Naive thymus-derived CD4-positive, alpha-beta T cell (primary cell): ENCODE measurements around the gene DCANP1. TPM values are rescaled to one million over a fixed set of nuclear protein-coding genes. Genes with fewer than 3 reads are reported as not detected.

Experiments used
- ATAC-seq: fragments of 150-1000 bp; cut with Tn5 transposase; 2 replicates; pipeline ENCODE4 v1.10.0; 2021; ENCODE audit warnings: mild to moderate bottlenecking, moderate library complexity
- CTCF ChIA-PET: fragments of 350-600 bp; sonication (Branson Sonifier 250); formaldehyde crosslinking; loops from one replicate; lab custom pipeline; 2021; ENCODE audit warnings: antibody characterized with exemption; lab: Charles Lee
- POLR2A ChIA-PET: fragments of 350-600 bp; sonication (Branson Sonifier 250); formaldehyde crosslinking; loops from one replicate; lab custom pipeline; 2021; ENCODE audit warnings: antibody characterized with exemption, inconsistent platforms; lab: Charles Lee
- DNase-seq, 9 donors: peaks; one replicate each; pipeline versions ENCODE4 v3.0.0 to v3.0.0-alpha.2; 2020 to 2022; ENCODE audit warnings: mixed read lengths in 1 of 9
- H3K27ac ChIP-seq: one replicate; pipeline ENCODE4 v1.7.0; 2013; ENCODE audit warnings: mild to moderate bottlenecking, low read depth, low read length, moderate library complexity
- H3K27me3 ChIP-seq, 2 donors: one replicate each; pipeline ENCODE4 v1.7.0; 2013; ENCODE audit warnings: low read length in 2 of 2, mild to moderate bottlenecking in 2 of 2, moderate library complexity in 2 of 2; ENCODE audit not compliant: control insufficient read depth in 2 of 2, insufficient read depth in 2 of 2
- H3K36me3 ChIP-seq, 3 experiments: 1 replicate in 2 of 3; 2 replicates in 1 of 3; pipeline ENCODE4 v1.7.0; 2013; ENCODE audit warnings: low read length in 3 of 3, mild to moderate bottlenecking in 3 of 3, moderate library complexity in 1 of 3; ENCODE audit not compliant: insufficient read depth in 3 of 3, control insufficient read depth in 2 of 3
- H3K4me1 ChIP-seq, 2 donors: one replicate each; pipeline ENCODE4 v1.7.0; 2013; ENCODE audit warnings: low read length in 2 of 2, mild to moderate bottlenecking in 2 of 2, moderate library complexity in 1 of 2; ENCODE audit not compliant: control insufficient read depth in 2 of 2, insufficient read depth in 2 of 2
- H3K4me3 ChIP-seq: 2 replicates; pipeline ENCODE4 v1.7.0; 2013; ENCODE audit warnings: mild to moderate bottlenecking, low read length
- H3K9me3 ChIP-seq, 3 experiments: 1 replicate in 2 of 3; 2 replicates in 1 of 3; pipeline ENCODE4 v1.7.0; 2013; ENCODE audit warnings: low read length in 3 of 3; ENCODE audit not compliant: control insufficient read depth in 2 of 3
- H3K27ac Mint-ChIP-seq, 9 donors: one replicate each; pipeline ENCODE4 v1.8.0; 2020 to 2022; ENCODE audit warnings: mixed read lengths in 9 of 9, mild to moderate bottlenecking in 8 of 9, moderate library complexity in 5 of 9, inconsistent platforms in 2 of 9
- H3K27me3 Mint-ChIP-seq, 5 donors: one replicate each; pipeline ENCODE4 v1.8.0; 2021 to 2022; ENCODE audit warnings: mixed read lengths in 5 of 5, mild to moderate bottlenecking in 1 of 5
- H3K36me3 Mint-ChIP-seq, 5 donors: one replicate each; pipeline ENCODE4 v1.8.0; 2020 to 2022; ENCODE audit warnings: mixed read lengths in 5 of 5, mild to moderate bottlenecking in 3 of 5, inconsistent platforms in 1 of 5
- H3K4me1 Mint-ChIP-seq, 7 donors: one replicate each; pipeline ENCODE4 v1.8.0; 2020 to 2022; ENCODE audit warnings: mixed read lengths in 7 of 7, mild to moderate bottlenecking in 3 of 7, inconsistent platforms in 1 of 7
- H3K4me3 Mint-ChIP-seq, 10 donors: one replicate each; pipeline ENCODE4 v1.8.0; 2020 to 2022; ENCODE audit warnings: mild to moderate bottlenecking in 10 of 10, mixed read lengths in 10 of 10, moderate library complexity in 6 of 10, inconsistent platforms in 2 of 10
- H3K9me3 Mint-ChIP-seq, 11 donors: one replicate each; pipeline ENCODE4 v1.8.0; 2020 to 2022; ENCODE audit warnings: mixed read lengths in 11 of 11, mild to moderate bottlenecking in 4 of 11, inconsistent platforms in 1 of 11, moderate library complexity in 1 of 11
- intact Hi-C, 2 donors: fragments of 100-400 bp; cut with micrococcal nuclease; formaldehyde crosslinking; loops; one replicate each; pipeline ENCODE4 v1.15.1; 2023
- polyA plus RNA-seq, 2 donors: library from polyadenylated mRNA; unstranded; fragments of 300-500 nt; fragmentation: Illumina TruSeq; gene quantifications; one replicate each; pipeline ENCODE4 v1.2.3, GENCODE V29; 2021
- total RNA-seq, 6 experiments: library from RNA in 5 of 6; stranded (reverse) in 5 of 6; gene quantifications; 1 replicate in 5 of 6; 2 replicates in 1 of 6; pipeline ENCODE4 v1.2.3 and lab custom pipeline; 2021 to 2026

Gene DCANP1
- total and polyA plus RNA-seq, 7 experiments from 2014 or later: 0.16 to 0.59 TPM; not detected in 5

DNA sequence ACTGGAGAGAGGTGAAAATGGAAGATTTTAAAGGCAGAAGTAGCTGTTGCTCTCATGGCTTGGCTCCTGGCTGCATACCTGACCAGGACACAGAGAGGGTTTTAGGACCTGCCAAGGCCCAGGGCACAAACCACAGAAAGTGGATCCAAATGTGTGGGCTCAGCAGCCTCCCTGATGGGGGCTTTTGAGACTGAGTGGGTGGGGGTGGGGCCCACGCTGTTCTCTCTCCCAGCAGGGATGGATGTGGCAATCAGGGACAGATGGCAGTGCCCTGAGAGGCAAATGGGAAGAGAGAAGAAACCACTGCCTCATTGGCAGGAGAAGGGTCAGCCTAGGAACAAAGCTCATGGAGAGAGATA lies 39.9 kb upstream of the DCANP1 start:
- ATAC-seq (no peak), DNase-seq (no peak)
- POLR2A ChIA-PET: no interaction called here
- H3K9me3 ChIP-seq: no peaks in the 10 kb centered on the region
- H3K36me3 ChIP-seq: no peaks in the 10 kb centered on the region
- intact Hi-C loops: no loop called here
- no peak overlapping the region for H3K27ac ChIP-seq
- peaks cover 2 to 18% (median 8%) of the 10 kb centered on the region in 7 donors for H3K4me1 Mint-ChIP-seq
- no peaks in the 10 kb centered on the region for H3K36me3 Mint-ChIP-seq
- H3K27me3 Mint-ChIP-seq: peaks cover 55 to 73% (median 57%) of the 10 kb centered on the region in 5 donors
- CTCF ChIA-PET: no interaction called here
- H3K27me3 ChIP-seq: no peaks in the 10 kb centered on the region
- no peak overlapping the region for H3K4me3 Mint-ChIP-seq
- H3K4me1 ChIP-seq: no peaks in the 10 kb centered on the region
- H3K4me3 ChIP-seq: no peak overlapping the region
- no peak overlapping the region for H3K27ac Mint-ChIP-seq
- peaks cover 0 to 4% (median 0%) of the 10 kb centered on the region in 11 donors for H3K9me3 Mint-ChIP-seq

DNA sequence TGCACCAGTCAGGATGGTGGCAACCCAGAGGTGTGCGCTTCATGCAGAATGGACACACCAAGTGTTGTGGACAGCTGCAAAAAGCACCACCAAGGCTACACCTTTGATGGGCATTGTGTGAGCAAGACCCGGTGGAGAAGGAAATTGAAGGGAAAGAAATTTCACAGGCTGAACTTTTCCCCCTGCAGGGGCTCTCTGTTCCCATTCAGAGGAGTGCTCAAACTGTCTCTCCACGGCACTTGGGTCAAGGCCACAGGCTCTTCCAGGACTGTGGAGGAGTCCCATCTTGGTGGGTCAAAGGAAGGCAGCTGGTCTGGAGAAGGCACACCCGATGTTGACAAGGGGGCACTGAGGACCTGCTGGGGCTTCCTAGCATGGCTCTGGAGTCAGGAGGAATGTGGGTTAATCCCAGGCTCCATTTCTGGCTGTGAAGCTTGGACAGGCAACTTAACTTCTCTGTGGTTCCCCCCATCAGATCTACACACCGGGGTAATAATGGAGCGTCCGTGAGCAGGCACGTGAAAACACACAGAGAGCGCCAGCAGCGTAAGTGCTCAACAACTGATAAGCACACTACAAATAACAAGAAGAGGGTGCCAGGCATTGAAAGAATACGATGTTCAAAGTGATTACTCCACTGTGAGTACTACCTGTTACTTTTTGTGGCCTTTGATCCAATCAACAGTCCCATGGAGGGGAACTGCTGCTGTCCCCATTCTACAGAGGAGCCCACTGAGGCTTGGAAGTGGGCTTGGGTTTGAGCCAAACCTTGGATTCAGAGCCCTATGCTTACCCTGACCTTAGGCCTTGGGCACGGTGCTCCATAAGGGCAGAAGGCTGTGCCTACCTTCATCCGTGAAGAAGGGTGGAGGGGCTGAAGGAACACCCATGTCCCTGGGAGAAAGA lies 39.2 kb upstream of the DCANP1 start:
- Mint-ChIP-seq H3K27ac (no peak overlapping the region), H3K4me3 (no peak overlapping the region)

DNA sequence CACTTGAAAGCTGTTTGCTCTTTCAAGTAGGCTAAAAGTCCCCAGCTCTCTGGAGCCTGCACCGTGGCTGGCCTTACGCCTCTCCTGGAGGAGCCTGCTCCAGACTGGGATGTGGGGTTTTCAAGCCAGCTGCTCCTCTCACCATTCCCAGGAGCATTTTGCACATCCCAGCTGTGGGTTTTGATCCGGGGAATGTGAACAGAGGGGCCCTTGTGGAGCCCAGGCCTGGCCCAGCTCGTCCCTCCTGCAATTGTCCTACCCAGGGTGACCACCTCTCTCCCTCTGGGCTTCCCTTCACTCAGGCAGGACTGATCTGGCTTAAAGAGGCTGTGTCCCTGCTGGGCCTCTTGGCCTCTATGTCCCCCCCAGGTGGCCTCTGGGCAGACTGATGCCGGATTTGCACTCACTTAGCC lies 37.5 kb upstream of the DCANP1 start:
- H3K27me3 Mint-ChIP-seq: peaks cover 37 to 57% (median 48%) of the 10 kb centered on the region in 5 donors

More for the DNA sequence above, 39.2 kb upstream of the DCANP1 start:
- Mint-ChIP-seq H3K36me3 (no peaks in the 10 kb centered on the region), H3K27me3 (peaks cover 50 to 66% (median 57%) of the 10 kb centered on the region in 5 donors), H3K9me3 (peaks cover 0 to 4% (median 0%) of the 10 kb centered on the region in 11 donors), H3K4me1 (peaks cover 2 to 18% (median 8%) of the 10 kb centered on the region in 7 donors)
- ATAC-seq: no peak
- H3K4me1 ChIP-seq: no peaks in the 10 kb centered on the region
- no peaks in the 10 kb centered on the region for H3K36me3 ChIP-seq
- CTCF ChIA-PET: no interaction called here
- no peak overlapping the region for H3K27ac ChIP-seq
- H3K4me3 ChIP-seq: no peak overlapping the region
- no peaks in the 10 kb centered on the region for H3K27me3 ChIP-seq
- no peaks in the 10 kb centered on the region for H3K9me3 ChIP-seq
- intact Hi-C loops: no loop called here
- POLR2A ChIA-PET: no interaction called here
- no peak for DNase-seq

DNA sequence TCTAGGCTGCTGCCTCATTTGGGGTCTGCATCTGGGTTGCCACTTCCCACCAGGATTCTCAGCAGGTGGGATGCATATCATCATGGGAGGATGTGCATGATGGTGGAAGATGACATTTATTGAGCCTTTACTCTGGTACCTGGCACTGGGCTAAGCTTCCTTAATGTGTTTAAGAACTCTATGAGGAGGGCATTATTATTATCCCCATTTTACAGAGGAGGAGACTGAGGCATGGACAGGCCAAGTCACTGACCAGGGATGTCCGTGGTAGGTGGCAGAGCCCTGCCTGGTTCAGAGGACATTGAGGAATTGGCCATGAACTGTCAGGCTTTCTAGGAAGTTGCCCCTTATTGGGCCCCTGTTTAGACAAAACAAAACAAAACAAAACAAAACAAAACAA lies 36.1 kb upstream of the DCANP1 start:
- Histone ChIP-seq H3K9me3 (no peaks in the 10 kb centered on the region), H3K27ac (no peak overlapping the region), H3K4me3 (no peak overlapping the region), H3K4me1 (no peaks in the 10 kb centered on the region), H3K36me3 (no peaks in the 10 kb centered on the region), H3K27me3 (no peaks in the 10 kb centered on the region)
- ATAC-seq: no peak
- DNase-seq: no peak
- POLR2A ChIA-PET: no interaction called here
- peaks cover 0 to 2% (median 0%) of the 10 kb centered on the region in 11 donors for H3K9me3 Mint-ChIP-seq
- H3K27ac Mint-ChIP-seq: no peak overlapping the region
- H3K4me3 Mint-ChIP-seq: no peak overlapping the region
- peaks cover 29 to 46% (median 40%) of the 10 kb centered on the region in 5 donors for H3K27me3 Mint-ChIP-seq
- H3K36me3 Mint-ChIP-seq: no peaks in the 10 kb centered on the region
- H3K4me1 Mint-ChIP-seq: peaks cover 0 to 6% (median 0%) of the 10 kb centered on the region in 7 donors
- CTCF ChIA-PET: no interaction called here
- intact Hi-C loops: no loop called here

More for the DNA sequence above, 37.5 kb upstream of the DCANP1 start:
- Histone ChIP-seq H3K27ac (no peak overlapping the region), H3K9me3 (no peaks in the 10 kb centered on the region), H3K27me3 (no peaks in the 10 kb centered on the region), H3K4me1 (no peaks in the 10 kb centered on the region), H3K4me3 (no peak overlapping the region), H3K36me3 (no peaks in the 10 kb centered on the region)
- no peak overlapping the region for H3K4me3 Mint-ChIP-seq
- no peaks in the 10 kb centered on the region for H3K36me3 Mint-ChIP-seq
- POLR2A ChIA-PET: no interaction called here
- intact Hi-C loops: no loop called here
- H3K9me3 Mint-ChIP-seq: peaks cover 0 to 4% (median 0%) of the 10 kb centered on the region in 11 donors
- no peak for ATAC-seq
- CTCF ChIA-PET: no interaction called here
- no peak overlapping the region for H3K27ac Mint-ChIP-seq
- peaks cover 0 to 14% (median 4%) of the 10 kb centered on the region in 7 donors for H3K4me1 Mint-ChIP-seq
- no peak for DNase-seq

DNA sequence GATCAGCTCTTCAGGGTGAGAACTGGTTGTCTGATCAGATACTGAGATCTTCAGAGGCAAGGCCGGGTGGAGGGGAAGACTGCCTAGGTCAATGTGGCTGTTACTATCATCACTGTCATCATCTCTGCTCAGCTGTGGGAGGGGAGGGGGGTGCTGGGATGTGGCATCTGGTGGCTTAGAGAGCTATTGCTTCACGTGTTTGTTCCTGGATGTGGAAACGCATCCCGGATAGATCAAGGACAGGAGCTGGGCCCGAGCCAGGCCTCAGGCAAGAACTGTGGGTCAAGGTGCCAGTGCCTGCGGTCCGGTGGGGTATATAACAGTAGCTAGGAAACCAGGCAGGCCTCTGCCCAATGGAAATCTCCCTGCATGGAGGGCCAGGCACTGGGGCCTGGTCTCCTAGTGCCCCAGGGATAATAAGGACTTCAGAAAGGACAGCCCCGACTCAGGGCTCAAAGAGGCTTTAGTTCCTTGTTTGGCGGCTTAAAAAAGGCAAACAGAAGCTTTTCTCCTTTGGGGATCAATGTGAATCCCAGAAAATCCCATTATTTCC lies 35.3 kb upstream of the DCANP1 start:
- ATAC-seq: no peak
- H3K36me3 Mint-ChIP-seq: no peaks in the 10 kb centered on the region
- H3K9me3 Mint-ChIP-seq: no peaks in the 10 kb centered on the region
- Histone ChIP-seq H3K4me3 (no peak overlapping the region), H3K9me3 (no peaks in the 10 kb centered on the region), H3K27ac (no peak overlapping the region), H3K27me3 (no peaks in the 10 kb centered on the region), H3K36me3 (no peaks in the 10 kb centered on the region), H3K4me1 (no peaks in the 10 kb centered on the region)
- POLR2A ChIA-PET: interaction anchor here (0.7 kb wide), 1 partner anchor 59 kb away, joined by 5 read pairs; no protein-coding TSS in a partner anchor
- CTCF ChIA-PET: no interaction called here
- H3K27ac Mint-ChIP-seq: no peak overlapping the region
- H3K27me3 Mint-ChIP-seq: peaks cover 22 to 38% (median 32%) of the 10 kb centered on the region in 5 donors
- DNase-seq: no peak
- intact Hi-C loops: no loop called here
- H3K4me1 Mint-ChIP-seq: no peaks in the 10 kb centered on the region
- no peak overlapping the region for H3K4me3 Mint-ChIP-seq

DNA sequence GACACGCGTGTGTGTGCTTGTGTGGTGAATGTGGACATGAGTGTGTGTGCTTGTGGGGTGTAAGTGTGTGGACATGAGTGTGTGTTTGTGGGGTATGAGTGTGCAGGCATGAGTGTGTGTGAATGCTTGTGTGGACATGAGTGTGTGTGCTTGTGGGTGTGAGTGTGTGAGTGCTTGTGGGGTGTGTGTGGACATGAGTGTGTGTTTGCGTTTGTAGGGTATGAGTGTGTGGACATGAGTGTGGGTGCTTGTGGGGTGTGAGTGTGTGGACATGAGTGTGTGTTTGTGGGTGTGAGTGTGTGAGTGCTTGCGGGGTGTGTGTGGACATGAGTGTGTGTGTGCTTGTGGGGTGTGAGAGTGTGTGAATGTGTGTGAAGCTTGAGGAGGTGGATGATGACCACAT lies 34.8 kb upstream of the DCANP1 start:
- Mint-ChIP-seq H3K4me3 (no peak overlapping the region), H3K36me3 (no peaks in the 10 kb centered on the region), H3K27me3 (peaks cover 18 to 36% (median 26%) of the 10 kb centered on the region in 5 donors), H3K27ac (no peak overlapping the region), H3K4me1 (no peaks in the 10 kb centered on the region), H3K9me3 (no peaks in the 10 kb centered on the region)
- POLR2A ChIA-PET: interaction anchor here (0.7 kb wide), 1 partner anchor 60 kb away, joined by 5 read pairs; no protein-coding TSS in a partner anchor
- intact Hi-C loops: no loop called here
- Histone ChIP-seq H3K4me3 (no peak overlapping the region), H3K27me3 (no peaks in the 10 kb centered on the region), H3K4me1 (no peaks in the 10 kb centered on the region), H3K9me3 (no peaks in the 10 kb centered on the region), H3K36me3 (no peaks in the 10 kb centered on the region), H3K27ac (no peak overlapping the region)
- ATAC-seq (no peak), DNase-seq (no peak)
- CTCF ChIA-PET: no interaction called here
